Measurements from ENCODE around the gene MRPS27.

DNA sequence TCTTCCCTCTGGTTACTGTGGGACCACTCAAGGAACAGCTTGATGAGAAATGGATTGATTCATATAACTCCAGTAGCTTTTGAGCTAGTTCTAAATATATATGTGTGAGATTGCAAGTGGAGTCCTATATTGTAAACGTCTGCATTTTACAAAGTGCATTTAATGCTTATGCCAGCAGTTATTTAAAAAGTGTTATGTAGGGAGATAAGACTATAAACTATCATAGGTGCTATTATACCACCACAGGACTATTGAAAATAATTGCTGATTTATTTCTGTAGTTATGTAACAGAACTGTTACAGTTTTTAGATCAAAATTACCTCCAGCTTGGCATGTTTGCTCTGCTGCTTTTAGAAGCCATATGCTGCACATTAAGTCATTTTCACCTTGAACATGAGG, 36.3 kb upstream of the MRPS27 start:
- TF ChIP-seq POLR2AphosphoS5 (IDR thresholded peaks at IDR 0.05; ENCODE audit: borderline replicate concordance, low read depth, low read length) (no peak), EZH2 (IDR thresholded peaks at IDR 0.05) (no peak)
